Smooth muscle cell of the brain vasculature (primary cell): ENCODE measurements around the gene CD300A.
"Not testable (repeated sequence)": the region's sequence is repeated elsewhere in the genome, so short reads cannot be mapped to it uniquely, and the experiment has no call there.

Experiments used
- DNase-seq: peaks from one replicate; pipeline ENCODE4 v3.0.0-alpha.2; 2012; ENCODE audit warnings: low read depth, low spot score

The CD300A gene

GRCh38 chr17:74518413-74518981 is 52.1 kb downstream of the CD300A start:
- DNase-seq = not testable (repeated sequence)

GRCh38 chr17:74520016-74520434 is 53.6 kb downstream of the CD300A start:
- DNase-seq = no peak

- no peak for DNase-seq
These were observed 54.5 kb downstream of the CD300A start for GRCh38 chr17:74520790-74521480.

GRCh38 chr17:74521701-74522201 is 55.3 kb downstream of the CD300A start:
- DNase-seq = no peak

- no peak for DNase-seq
These were observed 56.1 kb downstream of the CD300A start for GRCh38 chr17:74522381-74523105.

GRCh38 chr17:74523308-74523707 is 56.9 kb downstream of the CD300A start:
- no peak for DNase-seq

- DNase-seq = no peak
These were observed 58.4 kb downstream of the CD300A start for GRCh38 chr17:74524653-74525464.

GRCh38 chr17:74525465-74525725 is 59.0 kb downstream of the CD300A start:
- DNase-seq = no peak

GRCh38 chr17:74525781-74526288 is 59.4 kb downstream of the CD300A start:
- no peak for DNase-seq

- DNase-seq = no peak
These were observed 60.2 kb downstream of the CD300A start for GRCh38 chr17:74526681-74527080.

GRCh38 chr17:74527081-74527480 is 60.6 kb downstream of the CD300A start:
- DNase-seq = no peak

GRCh38 chr17:74527756-74528155 is 61.3 kb downstream of the CD300A start:
- no peak for DNase-seq

- DNase-seq = no peak
These were observed 62.2 kb downstream of the CD300A start for GRCh38 chr17:74528491-74529199.

- no peak for DNase-seq
These were observed 62.8 kb downstream of the CD300A start for GRCh38 chr17:74529243-74529642.

GRCh38 chr17:74530831-74531150 is 64.4 kb downstream of the CD300A start:
- DNase-seq = no peak

GRCh38 chr17:74531231-74531761 is 64.9 kb downstream of the CD300A start, which contains the start of gene CD300LB:
Gene CD300LB, minus strand, starts transcription at chr17:74531475. Its CDS starts 125 bp downstream, at chr17:74531350.
- no peak for DNase-seq

- no peak for DNase-seq
These were observed 65.7 kb downstream of the CD300A start for GRCh38 chr17:74532115-74532514.
